HepG2 (cell line): ENCODE data around the gene FGFR3. TPM values are rescaled to one million over a fixed set of nuclear protein-coding genes. Genes with fewer than 3 reads are reported as not detected.

Experiments
- GABPA ChIP-seq, 2 experiments: IDR thresholded peaks; 2 replicates each; pipeline ENCODE4 v1.6.1; 2011 to 2016; ENCODE audit warnings: low read depth in 2 of 2, low read length in 1 of 2, missing biosample characterization in 1 of 2, missing genetic modification characterization in 1 of 2
- HNRNPL ChIP-seq: fragments of 200-400 bp; formaldehyde crosslinking; IDR thresholded peaks from 2 replicates; pipeline ENCODE4 v1.6.1; 2017; ENCODE audit warnings: mild to moderate bottlenecking, low read depth, low read length
- ISL2 ChIP-seq: sonication (generic); formaldehyde crosslinking; IDR thresholded peaks from 2 replicates; pipeline ENCODE4 v1.5.0; 2020; ENCODE audit warnings: missing genetic modification reagents
- KAT8 ChIP-seq: IDR thresholded peaks from 2 replicates; pipeline ENCODE4 v1.6.1; 2016; ENCODE audit warnings: missing genetic modification reagents, missing compliant biosample characterization
- MAF1 ChIP-seq: sonication (generic); formaldehyde crosslinking; IDR thresholded peaks from 2 replicates; pipeline ENCODE4 v1.5.0; 2020; ENCODE audit warnings: missing genetic modification reagents, borderline replicate concordance
- NR2C2 ChIP-seq: sonication (generic); formaldehyde crosslinking; IDR thresholded peaks from 2 replicates; pipeline ENCODE4 v1.4.0; 2020; ENCODE audit warnings: missing genetic modification reagents, mild to moderate bottlenecking, moderate library complexity, borderline replicate concordance
- PHF5A ChIP-seq: IDR thresholded peaks from one replicate; pipeline ENCODE4 v1.6.1; 2018; ENCODE audit warnings: low read depth, missing genetic modification reagents; ENCODE audit not compliant: unreplicated experiment
- TCF12 ChIP-seq, 2 experiments: fragments of 450-650 bp in 1 of 2; sonication (generic) in 1 of 2; formaldehyde crosslinking in 1 of 2; IDR thresholded peaks; 2 replicates each; pipeline versions ENCODE4 v1.6.1 to v1.8.0; 2017 to 2022; ENCODE audit warnings: antibody characterized with exemption in 1 of 2, mild to moderate bottlenecking in 1 of 2, missing genetic modification reagents in 1 of 2, moderate library complexity in 1 of 2
- ZC3H4 ChIP-seq: sonication (generic); formaldehyde crosslinking; IDR thresholded peaks from 2 replicates; pipeline ENCODE4 v1.4.0; 2020; ENCODE audit warnings: missing genetic modification reagents, borderline replicate concordance
- ZNF441 ChIP-seq: sonication (generic); formaldehyde crosslinking; IDR thresholded peaks from 2 replicates; pipeline ENCODE4 v1.7.0; 2021; ENCODE audit warnings: missing genetic modification reagents, borderline replicate concordance
- ZNF543 ChIP-seq: sonication (generic); formaldehyde crosslinking; IDR thresholded peaks from 2 replicates; pipeline ENCODE4 v1.4.0; 2020; ENCODE audit warnings: mild to moderate bottlenecking, missing genetic modification reagents
- ZNF549 ChIP-seq: sonication (generic); formaldehyde crosslinking; IDR thresholded peaks from 2 replicates; pipeline ENCODE4 v1.5.0; 2020; ENCODE audit warnings: missing genetic modification reagents
- ZNF850 ChIP-seq: sonication (generic); formaldehyde crosslinking; conservative IDR thresholded peaks from 2 replicates; pipeline ENCODE4 v1.9.0; 2021; ENCODE audit warnings: mild to moderate bottlenecking, missing genetic modification reagents
- polyA plus RNA-seq, 8 experiments: library from polyadenylated mRNA; depleted of rRNA in 3 of 8; stranded (reverse) in 7 of 8; unstranded in 1 of 8; fragments of >200 nt; fragmentation: Illumina TruSeq in 4 of 8; extraction: Trizol in 4 of 8; gene quantifications; 2 replicates each; pipeline versions ENCODE4 v1.2.1 to v1.2.3, GENCODE V29; 2011 to 2016; ENCODE audit warnings: low read depth in 4 of 8, missing spikeins in 1 of 8, mixed read lengths in 1 of 8; ENCODE audit not compliant: insufficient read depth in 1 of 8
- total RNA-seq, 5 experiments: library from RNA; depleted of rRNA; stranded (reverse); fragments of >200 nt; fragmentation: Illumina TruSeq; extraction: Trizol; gene quantifications; 2 replicates each; pipeline ENCODE4 v1.2.3, GENCODE V29; 2016; ENCODE audit warnings: low read depth in 1 of 5
- TF ChIP-seq, protein P1 (sequence below): fragments of 450-650 bp; IDR thresholded peaks from 2 replicates; pipeline ENCODE4 v1.6.1; 2017
- TF ChIP-seq, protein P2 (sequence below): sonication (generic); formaldehyde crosslinking; IDR thresholded peaks from 2 replicates; pipeline ENCODE4 v1.4.0; 2020; ENCODE audit warnings: missing genetic modification reagents
- TF ChIP-seq, protein P3 (sequence below): sonication (generic); formaldehyde crosslinking; IDR thresholded peaks from 2 replicates; pipeline ENCODE4 v1.8.0; 2022; ENCODE audit warnings: missing genetic modification reagents, mild to moderate bottlenecking, moderate library complexity, borderline replicate concordance
- TF ChIP-seq, protein P4 (sequence below): sonication (generic); formaldehyde crosslinking; IDR thresholded peaks from 2 replicates; pipeline ENCODE4 v1.4.0; 2020; ENCODE audit warnings: mild to moderate bottlenecking, missing genetic modification reagents

Gene FGFR3
- total and polyA plus RNA-seq, 2 of the 13 experiments (the other 11 are each of a cell fraction or from before 2014, with no cell fraction given) = 103 to 109 TPM

DNA sequence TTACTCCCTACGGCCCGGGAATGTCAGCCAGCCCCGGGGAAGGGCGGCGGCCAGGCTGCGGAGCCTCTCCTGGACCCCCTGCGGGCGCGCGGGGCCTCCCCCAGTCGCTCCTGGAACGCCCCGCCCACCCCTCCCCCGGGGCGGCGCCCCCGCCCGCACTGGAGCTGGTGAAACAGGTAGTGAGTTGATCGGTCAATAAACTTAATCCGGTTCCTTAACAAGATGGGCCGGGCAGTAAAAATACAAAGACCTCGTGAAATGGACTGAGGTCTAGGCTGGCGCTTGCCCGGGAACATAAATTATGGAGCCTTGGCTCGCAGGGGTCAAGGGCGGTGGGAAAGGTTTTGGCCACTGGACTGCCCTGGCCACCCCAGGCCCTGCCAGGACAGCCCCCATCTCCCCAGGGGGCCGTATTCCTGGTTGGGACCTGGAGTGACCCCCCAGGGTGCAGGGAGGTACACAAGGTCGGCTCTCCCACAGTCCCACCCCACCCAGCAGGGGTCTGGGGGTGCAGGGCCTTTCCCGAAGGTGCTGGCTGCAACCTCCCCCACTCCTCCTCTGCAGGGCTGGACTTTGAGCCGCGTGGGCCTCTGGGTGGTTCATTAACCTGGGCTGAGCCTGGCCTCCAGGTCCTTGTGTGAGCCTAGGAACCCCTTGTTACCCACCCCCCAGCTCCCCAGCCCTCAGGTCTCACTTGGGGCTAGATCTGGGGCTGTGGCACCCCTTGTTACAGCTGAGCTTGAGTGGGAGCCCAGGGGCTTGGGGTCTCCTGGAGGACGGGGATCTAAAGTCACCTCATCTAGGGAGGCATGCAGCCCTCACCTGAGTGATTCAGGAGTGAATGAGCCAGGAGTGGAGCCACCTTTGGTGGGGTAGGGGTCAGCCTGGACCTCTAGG lies 2.5 kb downstream of the FGFR3 start (continued):
- 0 out of 2 replicates have a peak, but pooled peaks have one; percentile 32 for TF ChIP-seq ZNF850
- TF ChIP-seq, protein P1, sequence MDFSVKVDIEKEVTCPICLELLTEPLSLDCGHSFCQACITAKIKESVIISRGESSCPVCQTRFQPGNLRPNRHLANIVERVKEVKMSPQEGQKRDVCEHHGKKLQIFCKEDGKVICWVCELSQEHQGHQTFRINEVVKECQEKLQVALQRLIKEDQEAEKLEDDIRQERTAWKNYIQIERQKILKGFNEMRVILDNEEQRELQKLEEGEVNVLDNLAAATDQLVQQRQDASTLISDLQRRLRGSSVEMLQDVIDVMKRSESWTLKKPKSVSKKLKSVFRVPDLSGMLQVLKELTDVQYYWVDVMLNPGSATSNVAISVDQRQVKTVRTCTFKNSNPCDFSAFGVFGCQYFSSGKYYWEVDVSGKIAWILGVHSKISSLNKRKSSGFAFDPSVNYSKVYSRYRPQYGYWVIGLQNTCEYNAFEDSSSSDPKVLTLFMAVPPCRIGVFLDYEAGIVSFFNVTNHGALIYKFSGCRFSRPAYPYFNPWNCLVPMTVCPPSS = no peak
- TF ChIP-seq GABPA (IDR thresholded peaks at IDR 0.05; ENCODE audit: low read depth, low read length) = no peak
- peak; percentile 34; the same call in 1 of the 2 replicates for TF ChIP-seq GABPA (CRISPR knock-in tag; IDR thresholded peaks at IDR 0.05; ENCODE audit: low read depth)
- TF ChIP-seq NR2C2 (CRISPR knock-in tag) = peak; percentile 82
- TF ChIP-seq, protein P2, sequence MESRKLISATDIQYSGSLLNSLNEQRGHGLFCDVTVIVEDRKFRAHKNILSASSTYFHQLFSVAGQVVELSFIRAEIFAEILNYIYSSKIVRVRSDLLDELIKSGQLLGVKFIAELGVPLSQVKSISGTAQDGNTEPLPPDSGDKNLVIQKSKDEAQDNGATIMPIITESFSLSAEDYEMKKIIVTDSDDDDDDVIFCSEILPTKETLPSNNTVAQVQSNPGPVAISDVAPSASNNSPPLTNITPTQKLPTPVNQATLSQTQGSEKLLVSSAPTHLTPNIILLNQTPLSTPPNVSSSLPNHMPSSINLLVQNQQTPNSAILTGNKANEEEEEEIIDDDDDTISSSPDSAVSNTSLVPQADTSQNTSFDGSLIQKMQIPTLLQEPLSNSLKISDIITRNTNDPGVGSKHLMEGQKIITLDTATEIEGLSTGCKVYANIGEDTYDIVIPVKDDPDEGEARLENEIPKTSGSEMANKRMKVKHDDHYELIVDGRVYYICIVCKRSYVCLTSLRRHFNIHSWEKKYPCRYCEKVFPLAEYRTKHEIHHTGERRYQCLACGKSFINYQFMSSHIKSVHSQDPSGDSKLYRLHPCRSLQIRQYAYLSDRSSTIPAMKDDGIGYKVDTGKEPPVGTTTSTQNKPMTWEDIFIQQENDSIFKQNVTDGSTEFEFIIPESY = peak; percentile 24; the same call in 1 of the 2 replicates
- TF ChIP-seq, protein P3, sequence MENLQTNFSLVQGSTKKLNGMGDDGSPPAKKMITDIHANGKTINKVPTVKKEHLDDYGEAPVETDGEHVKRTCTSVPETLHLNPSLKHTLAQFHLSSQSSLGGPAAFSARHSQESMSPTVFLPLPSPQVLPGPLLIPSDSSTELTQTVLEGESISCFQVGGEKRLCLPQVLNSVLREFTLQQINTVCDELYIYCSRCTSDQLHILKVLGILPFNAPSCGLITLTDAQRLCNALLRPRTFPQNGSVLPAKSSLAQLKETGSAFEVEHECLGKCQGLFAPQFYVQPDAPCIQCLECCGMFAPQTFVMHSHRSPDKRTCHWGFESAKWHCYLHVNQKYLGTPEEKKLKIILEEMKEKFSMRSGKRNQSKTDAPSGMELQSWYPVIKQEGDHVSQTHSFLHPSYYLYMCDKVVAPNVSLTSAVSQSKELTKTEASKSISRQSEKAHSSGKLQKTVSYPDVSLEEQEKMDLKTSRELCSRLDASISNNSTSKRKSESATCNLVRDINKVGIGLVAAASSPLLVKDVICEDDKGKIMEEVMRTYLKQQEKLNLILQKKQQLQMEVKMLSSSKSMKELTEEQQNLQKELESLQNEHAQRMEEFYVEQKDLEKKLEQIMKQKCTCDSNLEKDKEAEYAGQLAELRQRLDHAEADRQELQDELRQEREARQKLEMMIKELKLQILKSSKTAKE = 0 out of 2 replicates have a peak, but pooled peaks have one; percentile 18
- TF ChIP-seq ZNF543 = peak; percentile 65; the same call in 1 of the 2 replicates
- 0 out of 2 replicates have a peak, but pooled peaks have one; percentile 28 for TF ChIP-seq ZC3H4 (CRISPR knock-in tag)
- TF ChIP-seq TCF12 (IDR thresholded peaks at IDR 0.05) = no peak
- peak; percentile 90 for TF ChIP-seq TCF12 (CRISPR knock-in tag; IDR thresholded peaks at IDR 0.05)
- TF ChIP-seq, protein P4, sequence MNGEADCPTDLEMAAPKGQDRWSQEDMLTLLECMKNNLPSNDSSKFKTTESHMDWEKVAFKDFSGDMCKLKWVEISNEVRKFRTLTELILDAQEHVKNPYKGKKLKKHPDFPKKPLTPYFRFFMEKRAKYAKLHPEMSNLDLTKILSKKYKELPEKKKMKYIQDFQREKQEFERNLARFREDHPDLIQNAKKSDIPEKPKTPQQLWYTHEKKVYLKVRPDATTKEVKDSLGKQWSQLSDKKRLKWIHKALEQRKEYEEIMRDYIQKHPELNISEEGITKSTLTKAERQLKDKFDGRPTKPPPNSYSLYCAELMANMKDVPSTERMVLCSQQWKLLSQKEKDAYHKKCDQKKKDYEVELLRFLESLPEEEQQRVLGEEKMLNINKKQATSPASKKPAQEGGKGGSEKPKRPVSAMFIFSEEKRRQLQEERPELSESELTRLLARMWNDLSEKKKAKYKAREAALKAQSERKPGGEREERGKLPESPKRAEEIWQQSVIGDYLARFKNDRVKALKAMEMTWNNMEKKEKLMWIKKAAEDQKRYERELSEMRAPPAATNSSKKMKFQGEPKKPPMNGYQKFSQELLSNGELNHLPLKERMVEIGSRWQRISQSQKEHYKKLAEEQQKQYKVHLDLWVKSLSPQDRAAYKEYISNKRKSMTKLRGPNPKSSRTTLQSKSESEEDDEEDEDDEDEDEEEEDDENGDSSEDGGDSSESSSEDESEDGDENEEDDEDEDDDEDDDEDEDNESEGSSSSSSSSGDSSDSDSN = peak; percentile 71; the same call in 1 of the 2 replicates
- peak; percentile 92 for TF ChIP-seq HNRNPL
- TF ChIP-seq MAF1 (CRISPR knock-in tag) = no peak
- peak; percentile 88 for TF ChIP-seq PHF5A (CRISPR knock-in tag)
- no peak for TF ChIP-seq ZNF549
- peak; percentile 75 for TF ChIP-seq ISL2 (CRISPR knock-in tag)
- TF ChIP-seq KAT8 (CRISPR knock-in tag) = peak; percentile 76
- peak; percentile 40; the same call in 1 of the 2 replicates for TF ChIP-seq ZNF441
